GM21423 (cell line): ENCODE data around the gene C1orf50.
"Not testable (repeated sequence)": the region's sequence is repeated elsewhere in the genome, so short reads cannot be mapped to it uniquely, and the experiment has no call there.

Source experiments
- ATAC-seq: cut with Tn5 transposase; IDR thresholded peaks from one replicate; pipeline ENCODE4 v1.9.1; 2021; ENCODE audit warnings: mild to moderate bottlenecking, moderate library complexity; ENCODE audit not compliant: unreplicated experiment

The C1orf50 gene

DNA sequence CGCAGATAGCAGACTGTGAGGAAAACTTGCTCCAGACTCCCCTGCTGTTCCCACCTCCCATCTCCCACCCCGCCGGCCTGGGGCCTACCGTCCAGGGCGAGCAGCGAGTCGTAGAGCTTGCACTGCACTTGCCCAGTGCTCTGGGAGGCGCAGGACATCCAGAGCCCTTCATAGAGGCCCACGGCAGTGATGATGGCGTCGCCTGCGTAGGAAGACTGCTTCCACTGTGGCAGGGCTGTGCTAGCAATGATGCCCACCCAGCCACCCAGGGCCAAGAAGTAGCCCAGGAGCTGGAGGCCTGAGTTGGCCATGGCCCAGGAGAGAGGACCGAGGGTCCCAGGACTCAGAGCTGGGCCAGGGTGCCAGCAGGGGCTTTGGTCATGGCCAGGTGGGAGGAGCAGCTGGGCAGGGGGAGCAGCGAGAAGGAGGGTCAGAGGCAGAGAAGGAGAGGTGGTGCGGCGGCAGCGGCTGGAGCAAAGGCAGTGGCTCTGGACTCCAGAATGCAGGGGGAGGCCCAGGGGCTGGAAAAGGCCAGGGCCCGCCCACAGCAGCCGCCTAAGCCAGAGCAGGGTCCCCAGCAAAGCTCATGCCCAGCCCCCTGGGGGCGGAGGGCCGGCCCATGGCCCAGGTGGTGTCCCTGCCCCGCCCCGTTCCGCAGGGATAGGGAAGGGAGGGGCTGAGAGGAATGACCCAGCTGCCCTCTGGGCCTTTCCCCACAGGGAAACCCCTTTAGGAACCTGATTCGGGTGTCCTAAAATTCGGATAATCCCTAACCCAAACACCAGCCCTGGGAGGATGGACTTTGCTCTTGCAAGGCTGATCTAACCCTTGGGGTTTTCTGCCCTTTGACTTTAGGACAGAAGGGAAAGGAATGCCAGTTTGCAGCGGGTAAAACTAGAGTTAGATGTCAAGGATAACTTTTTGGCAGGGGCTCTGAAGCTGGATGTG, 27.0 kb upstream of the C1orf50 start, which contains the start of gene CLDN19:
TSS of gene CLDN19 (minus strand) at position 484 of the 948 bp plus-strand sequence. CDS start at position 311, 173 bp downstream.
- no peak for ATAC-seq

- no peak for ATAC-seq
Measured at GRCh38 chr1:42740851-42741580, 26.0 kb upstream of the C1orf50 start.

DNA sequence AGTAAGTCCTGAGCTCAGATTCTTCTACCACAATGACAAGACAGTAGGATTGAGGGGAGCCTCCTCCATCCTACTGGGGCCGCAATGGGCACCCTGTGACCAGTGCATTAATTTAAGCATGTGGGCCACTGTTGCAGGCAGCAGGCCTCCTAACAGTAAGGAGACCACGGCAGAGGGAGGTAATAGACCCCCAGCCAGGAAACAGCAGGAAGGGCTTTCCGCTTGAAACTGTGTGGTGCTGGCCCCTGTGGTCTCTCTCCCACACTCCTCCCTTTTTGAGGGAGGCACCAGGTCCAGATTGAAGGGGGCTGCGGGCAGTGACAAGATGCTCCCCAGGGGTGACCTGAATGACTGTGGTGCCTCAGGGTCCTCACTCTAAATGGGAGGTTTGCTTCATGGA, 25.3 kb upstream of the C1orf50 start:
- ATAC-seq, result no peak

GRCh38 chr1:42742141-42742540, 24.9 kb upstream of the C1orf50 start:
- no peak for ATAC-seq

DNA sequence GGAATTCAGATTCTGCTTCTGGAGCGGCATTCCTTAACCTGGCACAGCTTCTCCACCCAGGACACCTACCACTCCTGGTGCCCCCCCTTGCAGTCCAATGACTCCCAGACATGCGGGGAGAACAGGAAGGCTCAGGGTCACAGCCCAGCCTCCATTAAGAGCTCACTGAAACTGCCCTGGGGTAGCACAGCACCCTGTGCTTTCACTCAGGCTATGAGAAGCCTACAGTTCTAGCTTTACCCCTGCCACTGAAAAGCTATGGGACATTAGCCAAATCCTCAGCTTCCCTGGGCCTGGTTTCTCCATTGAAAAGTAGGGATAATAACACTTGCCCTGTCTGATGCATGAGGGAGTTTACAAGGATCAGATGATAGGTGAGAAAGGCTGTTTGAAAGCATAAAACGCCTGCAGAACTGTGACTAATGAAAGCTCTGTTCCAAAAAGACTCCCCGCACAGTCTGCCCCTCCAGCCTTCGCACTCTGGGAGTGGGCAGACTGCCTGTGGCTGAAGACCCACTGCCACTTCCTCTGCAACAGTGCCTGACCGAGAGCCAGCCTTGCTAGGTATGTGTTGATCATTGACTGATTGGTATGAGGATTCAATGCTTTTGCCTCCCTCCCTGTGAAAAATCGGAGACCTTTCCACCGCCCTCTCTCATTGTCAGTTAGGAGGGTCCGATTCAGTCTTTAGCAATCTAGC, 24.3 kb upstream of the C1orf50 start:
- ATAC-seq, result no peak

DNA sequence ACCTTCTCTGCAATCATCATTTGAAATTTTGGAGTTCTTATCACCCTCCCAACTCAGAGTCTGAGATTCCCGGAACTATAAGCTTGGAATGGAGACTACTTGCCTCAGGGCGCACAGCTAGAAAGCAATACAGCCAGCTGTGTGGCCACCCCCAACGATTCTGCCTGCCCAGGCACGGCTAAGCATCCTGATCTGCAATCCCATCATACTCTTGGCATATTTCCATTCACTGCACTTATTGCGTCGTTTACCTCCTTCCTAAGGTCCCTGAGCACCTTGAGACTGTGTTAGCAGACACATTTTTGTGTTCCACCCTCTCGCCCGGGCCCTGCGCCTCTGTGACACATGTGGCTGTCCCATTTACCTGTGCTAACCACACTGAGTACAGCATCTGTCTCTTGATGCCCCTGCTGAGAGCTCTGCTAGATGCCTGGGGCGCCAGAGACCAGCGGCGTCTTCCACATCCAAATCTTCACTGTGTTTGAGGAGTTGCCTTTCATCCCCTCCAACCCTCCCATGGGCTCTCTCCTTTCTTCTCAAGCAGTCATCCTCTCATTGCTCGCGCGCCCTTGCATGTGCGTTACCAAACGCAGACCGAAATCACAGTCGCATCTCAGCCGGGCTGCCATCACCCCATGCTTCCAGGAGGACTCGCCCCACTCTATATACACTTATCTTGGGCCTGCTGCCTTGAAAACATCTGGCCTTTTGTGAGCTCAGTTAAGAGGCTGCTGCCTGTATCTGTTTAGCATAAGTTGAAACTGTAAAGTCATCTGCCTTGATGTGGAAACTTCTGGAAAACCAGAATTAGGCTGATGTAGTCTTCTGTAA, 23.5 kb upstream of the C1orf50 start:
- no peak for ATAC-seq

GRCh38 chr1:42744148-42744413, 23.0 kb upstream of the C1orf50 start:
- ATAC-seq, result no peak

DNA sequence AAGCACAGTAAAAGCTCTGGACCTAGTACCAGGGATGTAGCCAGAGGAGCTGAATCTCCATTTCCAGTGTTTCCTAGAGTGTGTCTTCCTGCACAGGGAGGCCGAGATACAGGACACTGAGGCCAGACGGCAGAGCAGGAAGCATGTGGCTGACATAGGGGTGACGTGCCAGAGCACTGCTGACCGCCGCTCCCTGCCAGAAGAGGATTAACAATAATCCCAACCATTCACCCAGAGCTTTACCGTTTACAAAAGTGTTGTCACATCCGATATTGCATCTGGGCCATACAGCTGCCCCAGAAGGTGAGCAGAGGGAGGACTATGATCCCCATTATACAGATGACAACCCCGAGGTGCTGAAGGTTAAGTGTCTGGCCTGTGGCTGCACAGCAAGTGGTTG, 21.2 kb upstream of the C1orf50 start:
- no peak for ATAC-seq

DNA sequence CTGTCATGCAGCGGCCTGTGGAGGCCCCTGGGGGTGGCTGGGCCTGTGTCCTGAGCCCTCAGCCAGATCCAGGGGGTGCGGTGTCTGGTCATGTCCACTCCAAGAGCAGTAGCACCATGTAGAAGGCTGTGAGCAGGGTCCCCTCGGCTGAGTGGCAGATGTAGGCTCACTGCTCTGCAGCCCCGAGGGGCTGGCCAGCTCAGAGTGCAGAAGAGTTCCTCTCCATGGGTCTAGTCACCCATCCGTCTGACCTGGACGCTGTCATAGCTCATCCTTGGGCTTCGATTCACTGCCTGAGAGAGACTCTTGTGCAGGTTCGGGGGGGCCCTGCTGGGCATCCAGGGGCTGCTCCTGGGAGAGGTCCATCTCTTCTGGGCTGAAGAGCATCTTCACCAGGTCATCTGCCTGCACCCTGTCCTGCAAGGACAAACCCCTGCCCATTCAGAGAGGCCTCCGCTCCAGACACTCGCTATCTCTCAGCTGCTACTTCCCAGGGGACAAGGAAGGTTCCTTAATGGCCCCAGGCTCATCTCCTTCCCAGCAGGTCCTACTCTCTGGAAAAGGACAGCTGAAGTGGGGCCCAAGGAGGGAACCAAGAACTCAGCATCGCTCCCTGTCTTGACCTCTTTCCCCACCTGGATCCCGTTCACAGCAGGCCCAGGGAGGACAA, 20.5 kb upstream of the C1orf50 start:
- no peak for ATAC-seq

DNA sequence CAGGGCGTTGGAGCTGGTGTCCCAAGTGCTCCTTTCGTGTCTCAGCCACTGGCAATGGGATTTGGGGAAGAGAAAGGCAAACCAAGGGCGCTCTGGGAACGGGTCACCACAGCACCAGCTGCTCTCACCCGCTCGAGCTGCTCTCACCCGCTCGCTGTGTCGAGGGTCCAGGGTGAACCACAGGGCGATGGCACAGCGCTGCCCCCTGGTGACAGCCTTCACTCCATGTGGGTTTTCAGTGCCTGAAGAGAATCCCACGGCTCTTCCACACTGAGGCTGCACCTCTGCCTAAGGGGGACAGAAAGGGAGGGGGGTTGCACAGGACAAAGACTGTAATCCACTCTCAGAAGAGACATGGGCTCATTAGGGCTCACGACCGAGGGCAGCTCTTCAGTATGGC, 19.9 kb upstream of the C1orf50 start:
- no peak for ATAC-seq

GRCh38 chr1:42748021-42748420, 19.0 kb upstream of the C1orf50 start:
- no peak for ATAC-seq

DNA sequence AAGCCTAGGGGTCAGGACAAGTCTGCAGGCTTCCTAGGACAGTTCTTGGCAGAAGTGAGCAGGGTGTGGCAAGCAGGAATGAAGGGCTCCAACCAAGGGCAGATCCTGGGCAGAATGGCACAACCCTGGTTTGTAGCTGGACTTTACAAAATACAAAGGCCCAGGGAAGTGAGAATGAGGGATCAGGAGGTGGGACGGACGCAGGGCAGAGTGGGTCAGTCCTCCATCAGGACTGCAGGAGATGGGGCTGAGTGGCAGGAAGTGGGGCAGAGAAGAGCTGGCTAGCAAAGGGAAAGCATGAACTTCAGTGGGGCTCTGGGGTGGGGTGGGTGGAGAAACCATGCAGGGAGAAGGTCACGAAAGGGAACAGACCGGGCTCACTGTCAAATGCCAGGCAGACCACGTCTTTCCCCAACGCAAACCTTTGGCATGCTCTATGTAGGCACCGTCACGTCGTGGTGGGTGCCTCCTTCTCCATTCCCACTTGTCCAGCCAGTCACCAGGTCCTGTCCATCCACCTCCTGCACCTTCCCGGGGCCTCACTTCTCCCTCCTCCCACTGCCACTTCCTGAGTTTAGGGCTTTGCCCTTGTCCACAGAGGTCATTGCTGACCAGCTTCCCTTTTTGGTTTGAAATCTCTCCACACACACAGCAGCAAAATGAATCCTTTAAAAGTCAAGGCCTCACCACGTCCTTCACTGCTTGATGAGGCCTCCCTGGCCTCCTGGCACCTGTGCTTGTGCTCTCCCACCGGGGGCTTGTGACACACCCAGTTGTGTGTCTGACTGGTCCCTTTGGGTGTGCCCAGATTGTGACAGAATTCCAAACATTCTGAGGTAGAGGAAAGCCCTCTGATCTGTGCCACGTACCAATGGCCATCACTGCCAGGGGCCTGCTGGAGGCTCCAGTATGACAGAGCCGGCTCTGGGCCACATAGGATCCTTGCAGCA, 18.3 kb upstream of the C1orf50 start:
- no peak for ATAC-seq

GRCh38 chr1:42750041-42750440, 17.0 kb upstream of the C1orf50 start:
- no peak for ATAC-seq

DNA sequence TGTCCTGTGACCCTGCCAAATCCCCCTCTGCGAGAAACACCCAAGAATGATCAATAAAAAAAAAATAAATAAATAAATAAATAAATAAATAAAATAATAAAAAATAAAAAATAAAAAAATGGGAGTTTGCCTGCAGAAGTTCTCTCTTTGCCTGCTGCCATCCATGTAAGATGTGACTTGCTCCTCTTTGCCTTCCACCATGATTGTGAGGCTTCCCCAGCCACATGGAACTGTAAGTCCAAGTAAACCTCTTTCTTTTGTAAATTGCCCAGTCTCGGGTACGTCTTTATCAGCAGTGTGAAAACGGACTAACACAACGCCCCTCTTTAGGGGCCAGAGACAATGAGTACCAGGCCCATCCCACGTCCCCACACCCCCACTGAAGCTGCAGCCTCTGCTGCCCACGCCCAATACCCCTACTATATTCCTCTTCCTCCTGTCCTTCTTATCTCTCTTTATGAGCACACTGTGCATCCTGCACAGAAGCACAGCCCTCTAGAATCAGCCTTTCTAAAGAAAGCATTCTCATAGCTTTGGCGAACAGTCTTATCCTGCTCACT, 15.5 kb upstream of the C1orf50 start:
- not testable (repeated sequence) for ATAC-seq

GRCh38 chr1:42752284-42752683, 14.8 kb upstream of the C1orf50 start:
- no peak for ATAC-seq

- no peak for ATAC-seq
Measured at GRCh38 chr1:42753070-42753469, 14.0 kb upstream of the C1orf50 start.

DNA sequence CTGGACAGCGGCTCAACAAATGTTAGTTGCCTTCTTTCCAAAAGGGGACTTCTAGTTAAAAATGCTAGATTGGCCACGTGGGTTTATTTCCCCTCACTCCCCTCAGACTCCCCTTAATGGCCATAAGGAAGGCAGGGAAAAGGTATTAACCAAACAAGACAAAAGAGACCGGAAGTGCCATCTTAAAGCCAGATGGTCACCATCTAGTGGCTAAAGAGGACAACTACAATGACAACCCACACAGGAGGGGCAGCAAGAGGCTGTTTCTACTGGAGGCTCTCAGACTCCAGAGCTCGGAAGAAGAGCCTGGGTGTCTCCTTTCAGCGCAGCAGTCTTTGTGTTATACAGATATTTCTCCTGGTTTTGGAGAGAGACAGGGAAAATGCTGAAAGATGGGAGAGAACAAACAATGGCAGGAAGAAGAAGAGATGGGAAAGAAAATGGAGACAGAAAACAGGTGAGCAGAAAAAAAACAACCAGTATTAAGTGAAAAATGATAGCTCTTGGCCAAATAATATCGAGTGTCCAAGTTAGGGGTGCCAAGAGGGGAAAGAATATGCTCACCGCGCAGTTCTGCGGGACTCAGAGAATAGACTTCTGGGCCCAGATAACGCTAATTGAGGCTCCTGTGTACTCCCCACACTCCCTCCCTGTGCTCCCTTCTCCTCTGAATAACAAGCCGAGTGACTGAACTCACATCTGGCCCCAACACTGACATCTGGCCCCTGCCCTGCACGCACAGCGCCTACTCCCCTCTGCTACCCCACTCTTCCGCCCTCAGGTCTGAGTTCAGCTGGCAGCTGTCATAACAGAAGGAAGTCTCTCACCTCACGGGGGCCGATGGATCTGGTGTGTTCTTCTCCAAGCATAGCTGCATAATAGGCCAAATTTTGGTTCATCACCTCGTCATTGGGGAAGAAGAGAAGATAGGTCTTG, 9.8 kb upstream of the C1orf50 start:
- no peak for ATAC-seq

GRCh38 chr1:42757892-42758275, 9.2 kb upstream of the C1orf50 start:
- ATAC-seq, result no peak
